ENCODE data around the gene SSBP3.

SSBP3 gene

GRCh38 chr1:54327386-54328065 lies 78.7 kb downstream of the SSBP3 start:
- peak; percentile 33 for DNase-seq

- DNase-seq, result no peak
Observed at GRCh38 chr1:54326543-54327385, 79.4 kb downstream of the SSBP3 start.

GRCh38 chr1:54325703-54326461 lies 80.3 kb downstream of the SSBP3 start:
- no peak for DNase-seq

GRCh38 chr1:54325284-54325683 lies 80.9 kb downstream of the SSBP3 start:
- no peak for DNase-seq

- no peak for DNase-seq
Observed at GRCh38 chr1:54324251-54325140, 81.7 kb downstream of the SSBP3 start.

GRCh38 chr1:54323921-54324250 lies 82.3 kb downstream of the SSBP3 start:
- DNase-seq, result no peak

GRCh38 chr1:54323324-54323739 lies 82.9 kb downstream of the SSBP3 start:
- DNase-seq, result no peak

- DNase-seq, result no peak
Observed at GRCh38 chr1:54318246-54318814, 87.9 kb downstream of the SSBP3 start.

GRCh38 chr1:54317084-54317483 lies 89.1 kb downstream of the SSBP3 start:
- DNase-seq, result no peak

- DNase-seq, result no peak
Observed at GRCh38 chr1:54315099-54315498, 91.1 kb downstream of the SSBP3 start.

- peak; percentile 93 for DNase-seq
Observed at GRCh38 chr1:54314696-54315095, 91.5 kb downstream of the SSBP3 start.

GRCh38 chr1:54312796-54313316 lies 93.3 kb downstream of the SSBP3 start:
- peak; percentile 49 for DNase-seq

GRCh38 chr1:54311506-54311905 lies 94.7 kb downstream of the SSBP3 start:
- no peak for DNase-seq

GRCh38 chr1:54310439-54311328 lies 95.5 kb downstream of the SSBP3 start:
- DNase-seq, result no peak

- peak; percentile 55 for DNase-seq
Observed at GRCh38 chr1:54309631-54310366, 96.4 kb downstream of the SSBP3 start.

GRCh38 chr1:54307305-54307704 lies 98.9 kb downstream of the SSBP3 start:
- no peak for DNase-seq

GRCh38 chr1:54305906-54306514 lies 100.2 kb downstream of the SSBP3 start:
- no peak for DNase-seq

GRCh38 chr1:54304518-54304917 lies 101.7 kb downstream of the SSBP3 start:
- DNase-seq, result no peak

GRCh38 chr1:54302951-54303843 lies 103.0 kb downstream of the SSBP3 start:
- DNase-seq, result no peak

Measured in NCI-H1694 (cell line).